ENCODE results near the gene CLIC6. TPM values are rescaled to one million over a fixed set of nuclear protein-coding genes. Genes with fewer than 3 reads are reported as not detected.
A peak's percentile ranks its signal among the peaks of the same experiment; 100 is the strongest.
"Not testable (repeated sequence)": the region's sequence is repeated elsewhere in the genome, so short reads cannot be mapped to it uniquely, and the experiment has no call there.

The CLIC6 gene
- total RNA-seq, 1 donor from 2014 or later, result 1.3 TPM

DNA sequence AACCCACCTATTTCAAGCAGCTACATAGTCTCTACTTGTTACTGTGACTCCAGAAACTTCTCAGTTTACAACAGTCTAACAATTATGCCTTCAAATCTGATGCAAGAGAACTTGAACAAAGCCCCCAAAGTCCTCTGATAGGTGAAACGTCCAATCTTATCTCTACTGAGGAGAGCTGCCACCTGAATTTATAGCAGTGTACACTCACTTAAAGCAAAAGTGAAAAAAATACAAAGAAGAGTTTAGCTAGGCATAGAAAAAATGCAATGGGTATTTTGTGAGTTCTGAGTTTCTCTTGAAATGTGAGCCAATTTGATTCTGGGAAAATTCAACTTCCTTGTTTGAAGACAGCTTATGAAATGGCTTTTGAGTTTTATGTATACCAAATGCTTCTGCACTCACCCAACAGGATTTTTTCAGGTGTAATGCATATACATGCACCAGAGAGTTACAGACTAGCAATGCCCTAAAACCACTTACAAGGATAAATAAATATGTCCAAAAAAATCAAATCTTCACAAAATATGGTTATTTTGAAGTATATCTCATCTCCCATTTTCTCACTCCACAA, 17.8 kb upstream of the CLIC6 start:
- no peak overlapping the region for H3K4me3 ChIP-seq (ENCODE audit: low read depth, low read length)
- TF ChIP-seq, protein P1, sequence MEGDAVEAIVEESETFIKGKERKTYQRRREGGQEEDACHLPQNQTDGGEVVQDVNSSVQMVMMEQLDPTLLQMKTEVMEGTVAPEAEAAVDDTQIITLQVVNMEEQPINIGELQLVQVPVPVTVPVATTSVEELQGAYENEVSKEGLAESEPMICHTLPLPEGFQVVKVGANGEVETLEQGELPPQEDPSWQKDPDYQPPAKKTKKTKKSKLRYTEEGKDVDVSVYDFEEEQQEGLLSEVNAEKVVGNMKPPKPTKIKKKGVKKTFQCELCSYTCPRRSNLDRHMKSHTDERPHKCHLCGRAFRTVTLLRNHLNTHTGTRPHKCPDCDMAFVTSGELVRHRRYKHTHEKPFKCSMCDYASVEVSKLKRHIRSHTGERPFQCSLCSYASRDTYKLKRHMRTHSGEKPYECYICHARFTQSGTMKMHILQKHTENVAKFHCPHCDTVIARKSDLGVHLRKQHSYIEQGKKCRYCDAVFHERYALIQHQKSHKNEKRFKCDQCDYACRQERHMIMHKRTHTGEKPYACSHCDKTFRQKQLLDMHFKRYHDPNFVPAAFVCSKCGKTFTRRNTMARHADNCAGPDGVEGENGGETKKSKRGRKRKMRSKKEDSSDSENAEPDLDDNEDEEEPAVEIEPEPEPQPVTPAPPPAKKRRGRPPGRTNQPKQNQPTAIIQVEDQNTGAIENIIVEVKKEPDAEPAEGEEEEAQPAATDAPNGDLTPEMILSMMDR (conservative IDR thresholded peaks at IDR 0.05; ENCODE audit: low read depth, low read length), result no peak
- DNase-seq (ENCODE audit: low read depth), result no peak

DNA sequence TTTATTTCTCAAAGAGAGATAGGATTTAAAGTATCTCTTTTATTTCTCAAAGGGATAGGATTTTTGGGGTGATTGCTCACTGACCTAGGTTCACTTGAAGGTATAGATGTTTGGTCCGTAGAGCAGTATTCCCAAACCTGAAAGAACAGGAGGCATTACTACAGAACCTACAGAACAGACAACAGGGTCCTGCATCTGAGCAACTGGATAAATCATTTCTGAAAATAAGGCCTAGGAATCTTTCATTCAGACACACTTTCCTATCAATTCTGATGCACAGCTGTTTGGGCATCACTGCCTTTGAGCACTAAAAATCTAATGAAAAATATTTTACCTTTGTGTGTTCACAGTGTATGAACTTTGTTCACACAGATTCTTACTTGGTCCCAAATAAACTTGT, 17.2 kb upstream of the CLIC6 start:
- no peak for DNase-seq (ENCODE audit: low read depth)
- H3K4me3 ChIP-seq (ENCODE audit: low read depth, low read length), result no peak overlapping the region
- TF ChIP-seq, protein P1 (conservative IDR thresholded peaks at IDR 0.05; ENCODE audit: low read depth, low read length), result no peak

DNA sequence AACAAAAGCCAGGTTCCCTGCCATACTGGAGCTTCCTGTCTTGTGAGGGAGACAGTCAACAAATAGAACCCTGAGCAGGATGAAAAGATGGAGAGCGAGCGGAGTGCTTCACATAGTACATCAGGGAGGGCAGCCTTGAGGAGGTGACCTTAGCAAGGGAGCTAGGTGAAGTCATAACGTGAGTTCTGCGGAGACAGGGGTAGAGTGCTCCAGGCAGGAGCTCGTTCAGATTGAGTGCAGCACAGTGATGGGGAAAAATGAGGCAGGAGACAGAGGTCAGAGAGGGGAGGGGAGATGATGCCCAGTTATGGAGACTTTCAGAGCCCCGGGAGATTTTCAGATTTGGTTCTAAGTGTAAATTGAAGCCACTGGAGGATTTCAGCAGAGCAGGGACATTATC, 15.3 kb upstream of the CLIC6 start:
- TF ChIP-seq, protein P1 (conservative IDR thresholded peaks at IDR 0.05; ENCODE audit: low read depth, low read length), result no peak
- no peak for DNase-seq (ENCODE audit: low read depth)
- H3K4me3 ChIP-seq (ENCODE audit: low read depth, low read length), result no peak overlapping the region

DNA sequence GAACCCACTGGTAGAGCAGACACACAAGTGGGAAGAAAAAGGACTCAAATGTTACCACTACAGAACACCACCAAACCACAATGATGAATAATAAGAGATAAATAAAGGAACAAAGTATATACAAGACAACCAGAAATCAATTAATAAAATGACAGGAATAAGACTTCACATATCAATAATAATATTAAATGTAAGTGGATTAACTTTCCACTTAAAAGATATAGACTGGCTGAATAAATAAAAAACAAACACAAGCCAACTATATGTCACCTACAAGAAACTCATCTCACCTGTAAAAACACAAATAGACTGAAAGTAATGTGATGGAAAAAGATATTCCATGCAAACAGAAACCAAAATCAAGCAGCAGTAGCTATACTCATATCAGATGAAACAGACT, 6.9 kb upstream of the CLIC6 start:
- DNase-seq (ENCODE audit: low read depth), result no peak
- TF ChIP-seq, protein P1 (conservative IDR thresholded peaks at IDR 0.05; ENCODE audit: low read depth, low read length), result no peak
- no peak overlapping the region for H3K4me3 ChIP-seq (ENCODE audit: low read depth, low read length)

DNA sequence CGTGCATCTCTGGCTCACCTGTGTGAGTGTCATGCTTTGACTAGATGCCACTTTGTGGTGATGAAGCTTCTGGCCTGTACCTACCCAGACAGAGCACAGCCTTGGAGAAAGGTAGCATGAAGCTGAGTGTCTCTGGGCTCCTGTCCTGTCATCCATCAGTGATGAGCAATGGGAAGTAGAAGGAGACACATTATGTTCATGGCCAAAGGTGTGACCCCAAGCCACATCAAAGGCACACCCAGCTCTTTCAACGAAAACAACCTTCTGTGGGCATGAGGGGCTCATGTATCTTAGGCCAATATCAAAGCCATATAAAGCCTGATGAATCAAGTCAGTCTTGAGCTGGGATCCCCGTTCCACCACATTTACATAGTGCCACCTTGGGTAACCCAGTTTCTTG, 1.0 kb upstream of the CLIC6 start:
- TF ChIP-seq, protein P1 (conservative IDR thresholded peaks at IDR 0.05; ENCODE audit: low read depth, low read length), result no peak
- DNase-seq (ENCODE audit: low read depth), result no peak
- H3K4me3 ChIP-seq (ENCODE audit: low read depth, low read length), result no peak overlapping the region

DNA sequence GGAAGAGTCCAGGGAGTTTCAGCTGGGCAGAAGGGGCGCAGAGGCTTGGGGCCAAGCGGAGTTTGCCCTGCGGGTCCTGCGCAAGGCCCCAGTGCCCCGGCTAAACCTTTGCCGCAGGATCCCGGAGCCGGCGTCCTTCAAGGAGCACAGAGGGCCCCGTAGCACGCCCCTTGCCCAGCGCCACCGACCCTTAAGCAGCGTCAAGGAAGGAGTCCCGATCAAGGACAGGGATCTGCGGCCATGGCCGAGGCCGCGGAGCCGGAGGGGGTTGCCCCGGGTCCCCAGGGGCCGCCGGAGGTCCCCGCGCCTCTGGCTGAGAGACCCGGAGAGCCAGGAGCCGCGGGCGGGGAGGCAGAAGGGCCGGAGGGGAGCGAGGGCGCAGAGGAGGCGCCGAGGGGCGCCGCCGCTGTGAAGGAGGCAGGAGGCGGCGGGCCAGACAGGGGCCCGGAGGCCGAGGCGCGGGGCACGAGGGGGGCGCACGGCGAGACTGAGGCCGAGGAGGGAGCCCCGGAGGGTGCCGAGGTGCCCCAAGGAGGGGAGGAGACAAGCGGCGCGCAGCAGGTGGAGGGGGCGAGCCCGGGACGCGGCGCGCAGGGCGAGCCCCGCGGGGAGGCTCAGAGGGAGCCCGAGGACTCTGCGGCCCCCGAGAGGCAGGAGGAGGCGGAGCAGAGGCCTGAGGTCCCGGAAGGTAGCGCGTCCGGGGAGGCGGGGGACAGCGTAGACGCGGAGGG, 520 bp downstream of the CLIC6 start:
- TF ChIP-seq, protein P1 (conservative IDR thresholded peaks at IDR 0.05; ENCODE audit: low read depth, low read length), result no peak
- DNase-seq (ENCODE audit: low read depth), result no peak
- peak overlapping the region; percentile 42 for H3K4me3 ChIP-seq (ENCODE audit: low read depth, low read length)

DNA sequence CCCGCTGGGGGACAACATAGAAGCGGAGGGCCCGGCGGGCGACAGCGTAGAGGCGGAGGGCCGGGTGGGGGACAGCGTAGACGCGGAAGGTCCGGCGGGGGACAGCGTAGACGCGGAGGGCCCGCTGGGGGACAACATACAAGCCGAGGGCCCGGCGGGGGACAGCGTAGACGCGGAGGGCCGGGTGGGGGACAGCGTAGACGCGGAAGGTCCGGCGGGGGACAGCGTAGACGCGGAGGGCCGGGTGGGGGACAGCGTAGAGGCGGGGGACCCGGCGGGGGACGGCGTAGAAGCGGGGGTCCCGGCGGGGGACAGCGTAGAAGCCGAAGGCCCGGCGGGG, 1.1 kb downstream of the CLIC6 start:
- peak overlapping the region; percentile 42 for H3K4me3 ChIP-seq (ENCODE audit: low read depth, low read length)
- DNase-seq (ENCODE audit: low read depth), result not testable (repeated sequence)
